Endothelial cell of umbilical vein (primary cell): ENCODE data around the gene MLLT1. TPM values are rescaled to one million over a fixed set of nuclear protein-coding genes. Genes with fewer than 3 reads are reported as not detected.

Experiments used
- BruUV-seq: library from RNA; stranded (reverse); fragments of 400-500 nt; replicated peaks from 2 replicates; lab custom pipeline; 2021; lab: Mats Ljungman, UMichigan
- CTCF ChIA-PET: fragments of 300-600, 350-600 bp; sonication (Branson Sonifier 250); formaldehyde crosslinking; loops from one replicate; lab custom pipeline; 2021; ENCODE audit warnings: antibody characterized with exemption, inconsistent platforms; lab: Charles Lee
- POLR2A ChIA-PET: fragments of 300-600, 350-600 bp; sonication (Branson Sonifier 250); formaldehyde crosslinking; loops from one replicate; lab custom pipeline; 2021; ENCODE audit warnings: antibody characterized with exemption, inconsistent platforms; lab: Charles Lee
- DNase-seq: peaks from one replicate; pipeline ENCODE4 v3.0.0-alpha.2; 2011; ENCODE audit warnings: low read depth, low spot score
- FAIRE-seq: peaks from 2 replicates; lab custom pipeline; 2011; peaks lifted over from hg19 to GRCh38; lab: Jason Lieb, UNC
- H2AFZ ChIP-seq: 2 replicates; pipeline ENCODE4 v1.6.0; 2012; ENCODE audit warnings: low read depth, low read length, control low read depth, inconsistent platforms
- H3K27ac ChIP-seq: 2 replicates; pipeline ENCODE4 v1.5.1; 2011; ENCODE audit warnings: low read depth, mild to moderate bottlenecking, control low read depth, low read length, moderate library complexity; ENCODE audit not compliant: insufficient read depth
- H3K27me3 ChIP-seq, 2 experiments: 2 replicates each; pipeline versions ENCODE4 v1.6.0 to v1.6.1; 2011; ENCODE audit warnings: low read length in 2 of 2, mixed read lengths in 1 of 2; ENCODE audit not compliant: control insufficient read depth in 2 of 2, insufficient read depth in 2 of 2
- H3K36me3 ChIP-seq, 2 experiments: 2 replicates in 1 of 2; 3 replicates in 1 of 2; pipeline ENCODE4 v1.5.1; 2011; ENCODE audit warnings: low read length in 2 of 2, mild to moderate bottlenecking in 1 of 2, moderate library complexity in 1 of 2; ENCODE audit not compliant: control insufficient read depth in 2 of 2, insufficient read depth in 2 of 2; ENCODE audit errors: extremely low read depth in 1 of 2
- H3K4me1 ChIP-seq: 3 replicates; pipeline ENCODE4 v1.5.1; 2011; ENCODE audit warnings: mild to moderate bottlenecking, low read length; ENCODE audit not compliant: control insufficient read depth, insufficient read depth; ENCODE audit errors: extremely low read depth
- H3K4me2 ChIP-seq: 2 replicates; pipeline ENCODE4 v1.6.1; 2011; ENCODE audit warnings: low read length, control low read depth, mixed read lengths; ENCODE audit not compliant: insufficient read depth
- H3K4me3 ChIP-seq, 3 experiments: fragments of 200-600 bp in 1 of 3; sonication (generic), shearing (Covaris generic) in 1 of 3; replicated peaks in 1 of 3; 2 replicates each; pipeline ENCODE4 v1.5.1; 2011 to 2016; ENCODE audit warnings: control low read depth in 3 of 3, low read length in 3 of 3, mild to moderate bottlenecking in 2 of 3, inconsistent platforms in 1 of 3, low read depth in 1 of 3, moderate library complexity in 1 of 3; ENCODE audit not compliant: insufficient read depth in 1 of 3
- H3K79me2 ChIP-seq: 2 replicates; pipeline ENCODE4 v1.6.0; 2012; ENCODE audit warnings: low read length, inconsistent platforms; ENCODE audit not compliant: control insufficient read depth, insufficient read depth
- H3K9ac ChIP-seq: replicated peaks from 2 replicates; pipeline ENCODE3; 2011; ENCODE audit warnings: low read length, control low read depth; ENCODE audit not compliant: insufficient read depth; ENCODE audit errors: extremely low read depth
- H3K9me1 ChIP-seq: replicated peaks from 3 replicates; pipeline ENCODE4 v1.6.0; 2011; ENCODE audit warnings: mild to moderate bottlenecking, low read length; ENCODE audit not compliant: control insufficient read depth, insufficient read depth; ENCODE audit errors: extremely low read depth
- H3K9me3 ChIP-seq: replicated peaks from 2 replicates; pipeline ENCODE4 v1.5.1; 2012; ENCODE audit warnings: low read length, inconsistent platforms; ENCODE audit not compliant: control insufficient read depth, insufficient read depth
- H4K20me1 ChIP-seq: replicated peaks from 2 replicates; pipeline ENCODE3; 2011; ENCODE audit warnings: mild to moderate bottlenecking, low read length; ENCODE audit not compliant: control insufficient read depth, insufficient read depth; ENCODE audit errors: extremely low read depth
- EZH2 ChIP-seq: IDR thresholded peaks from 2 replicates; pipeline ENCODE4 v1.6.1; 2012; ENCODE audit warnings: borderline replicate concordance, low read depth, mild to moderate bottlenecking, moderate library complexity, low read length, inconsistent platforms; ENCODE audit not compliant: severe bottlenecking
- JUN ChIP-seq: IDR thresholded peaks from 2 replicates; pipeline ENCODE4 v1.6.1; 2011; ENCODE audit warnings: borderline replicate concordance, low read depth; ENCODE audit not compliant: insufficient read length, insufficient read depth
- MYC ChIP-seq: IDR thresholded peaks from one replicate; pipeline ENCODE4 v1.6.1; 2011; ENCODE audit warnings: mild to moderate bottlenecking, low read depth, low read length
- POLR2A ChIP-seq: IDR thresholded peaks from 2 replicates; pipeline ENCODE4 v1.6.1; 2012; ENCODE audit warnings: low read depth, mild to moderate bottlenecking, control low read depth, low read length
- POLR2AphosphoS5 ChIP-seq: IDR thresholded peaks from 2 replicates; pipeline ENCODE4 v1.6.1; 2012; ENCODE audit warnings: low read depth, mild to moderate bottlenecking, control low read depth, low read length, moderate library complexity; ENCODE audit not compliant: insufficient read depth
- dilution Hi-C: fragments of 300-500 bp; cut with MboI; formaldehyde crosslinking; loops from one replicate; pipeline ENCODE4 v1.15.0; 2019; ENCODE audit warnings: low sequenced_read_pairs; ENCODE audit not compliant: extremely low pct_ligation_motif_present
- intact Hi-C: fragments of 100-400 bp; cut with micrococcal nuclease; formaldehyde crosslinking; loops from one replicate; pipeline ENCODE4 v1.10.0; 2022
- polyA plus RNA-seq, 4 experiments: library from polyadenylated mRNA; depleted of rRNA in 3 of 4; stranded (reverse) in 3 of 4; unstranded in 1 of 4; fragments of >200 nt; gene quantifications; 2 replicates each; pipeline versions ENCODE4 v1.2.1 to v1.2.3, GENCODE V29; 2011 to 2012; ENCODE audit warnings: missing spikeins in 1 of 4
- total RNA-seq: library from RNA; stranded (reverse); gene quantifications from 2 replicates; pipeline ENCODE4 v1.2.3, GENCODE V29; 2021
- TF ChIP-seq, protein P1 (sequence below), 2 donors: IDR thresholded peaks; 1 replicate in 1 of 2; 2 replicates in 1 of 2; pipeline ENCODE4 v1.5.1; 2011; ENCODE audit warnings: low read length in 2 of 2, mild to moderate bottlenecking in 2 of 2, moderate library complexity in 2 of 2, control low read depth in 1 of 2, inconsistent platforms in 1 of 2, low read depth in 1 of 2; ENCODE audit not compliant: insufficient read depth in 1 of 2; ENCODE audit errors: extremely low read depth in 1 of 2
- TF ChIP-seq, protein P2 (sequence below): IDR thresholded peaks from 2 replicates; pipeline ENCODE4 v1.6.1; 2011; ENCODE audit not compliant: insufficient read depth, insufficient read length

Gene MLLT1
- total and polyA plus RNA-seq, 2 donors (not counting 3 experiments of a cell fraction or from before 2014, with no cell fraction given): 43.9 to 84.8 TPM

DNA sequence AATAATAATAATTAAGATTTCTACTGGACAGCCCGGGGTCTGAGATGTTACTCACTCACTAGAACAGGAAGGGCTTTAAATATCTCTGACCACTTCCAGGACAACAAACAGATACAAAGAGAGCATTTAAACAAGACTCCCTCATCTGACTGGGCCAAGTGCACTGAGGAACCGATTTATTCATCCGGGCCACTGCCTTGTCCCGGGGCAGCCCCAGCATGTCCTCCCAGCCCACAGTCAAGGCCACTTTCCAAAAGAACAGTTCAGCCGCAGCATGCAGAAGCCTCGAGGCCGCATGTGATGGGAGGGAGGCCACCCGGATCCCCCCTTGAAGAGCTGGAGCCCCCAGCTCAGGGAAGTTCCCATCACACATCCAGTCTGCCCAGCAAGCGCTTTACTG, 30.5 kb downstream of the MLLT1 start:
- H3K36me3 ChIP-seq: peaks cover 4 to 7% of the 10 kb centered on the region in 2 experiments
- intact Hi-C loops: no loop called here
- DNase-seq (no peak), FAIRE-seq (peak; percentile 8)
- ChIA-PET CTCF (interaction anchor here (1.1 to 1.3 kb wide), 2 partner anchors 11 to 31 kb away, joined by 3 to 5 read pairs; no protein-coding TSS in a partner anchor), POLR2A (no interaction called here)
- peaks cover 84% of the 10 kb centered on the region for H3K79me2 ChIP-seq
- TF ChIP-seq POLR2A (no peak), EZH2 (no peak), POLR2AphosphoS5 (no peak), MYC (no peak)
- TF ChIP-seq, protein P1, sequence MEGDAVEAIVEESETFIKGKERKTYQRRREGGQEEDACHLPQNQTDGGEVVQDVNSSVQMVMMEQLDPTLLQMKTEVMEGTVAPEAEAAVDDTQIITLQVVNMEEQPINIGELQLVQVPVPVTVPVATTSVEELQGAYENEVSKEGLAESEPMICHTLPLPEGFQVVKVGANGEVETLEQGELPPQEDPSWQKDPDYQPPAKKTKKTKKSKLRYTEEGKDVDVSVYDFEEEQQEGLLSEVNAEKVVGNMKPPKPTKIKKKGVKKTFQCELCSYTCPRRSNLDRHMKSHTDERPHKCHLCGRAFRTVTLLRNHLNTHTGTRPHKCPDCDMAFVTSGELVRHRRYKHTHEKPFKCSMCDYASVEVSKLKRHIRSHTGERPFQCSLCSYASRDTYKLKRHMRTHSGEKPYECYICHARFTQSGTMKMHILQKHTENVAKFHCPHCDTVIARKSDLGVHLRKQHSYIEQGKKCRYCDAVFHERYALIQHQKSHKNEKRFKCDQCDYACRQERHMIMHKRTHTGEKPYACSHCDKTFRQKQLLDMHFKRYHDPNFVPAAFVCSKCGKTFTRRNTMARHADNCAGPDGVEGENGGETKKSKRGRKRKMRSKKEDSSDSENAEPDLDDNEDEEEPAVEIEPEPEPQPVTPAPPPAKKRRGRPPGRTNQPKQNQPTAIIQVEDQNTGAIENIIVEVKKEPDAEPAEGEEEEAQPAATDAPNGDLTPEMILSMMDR (IDR thresholded peaks at IDR 0.05; ENCODE audit: extremely low read depth in 1 of 2, insufficient read depth in 1 of 2, low read depth in 1 of 2, low read length in 2 of 2): no peak
- TF ChIP-seq, protein P2, sequence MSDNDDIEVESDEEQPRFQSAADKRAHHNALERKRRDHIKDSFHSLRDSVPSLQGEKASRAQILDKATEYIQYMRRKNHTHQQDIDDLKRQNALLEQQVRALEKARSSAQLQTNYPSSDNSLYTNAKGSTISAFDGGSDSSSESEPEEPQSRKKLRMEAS: no peak
- no peak overlapping the region for H3K9ac ChIP-seq
- no peak overlapping the region for H3K4me2 ChIP-seq
- H3K4me1 ChIP-seq: peaks cover 15% of the 10 kb centered on the region
- H3K4me3 ChIP-seq: no peak overlapping the region
- dilution Hi-C loops: no loop called here
- H4K20me1 ChIP-seq: no peaks in the 10 kb centered on the region
- no peaks in the 10 kb centered on the region for H3K9me3 ChIP-seq
- H3K27me3 ChIP-seq: no peaks in the 10 kb centered on the region
- BruUV-seq: no TSS peak
- H3K9me1 ChIP-seq: no peaks in the 10 kb centered on the region
- H3K27ac ChIP-seq: peak overlapping the region; percentile 20
- H2AFZ ChIP-seq: no peak overlapping the region

DNA sequence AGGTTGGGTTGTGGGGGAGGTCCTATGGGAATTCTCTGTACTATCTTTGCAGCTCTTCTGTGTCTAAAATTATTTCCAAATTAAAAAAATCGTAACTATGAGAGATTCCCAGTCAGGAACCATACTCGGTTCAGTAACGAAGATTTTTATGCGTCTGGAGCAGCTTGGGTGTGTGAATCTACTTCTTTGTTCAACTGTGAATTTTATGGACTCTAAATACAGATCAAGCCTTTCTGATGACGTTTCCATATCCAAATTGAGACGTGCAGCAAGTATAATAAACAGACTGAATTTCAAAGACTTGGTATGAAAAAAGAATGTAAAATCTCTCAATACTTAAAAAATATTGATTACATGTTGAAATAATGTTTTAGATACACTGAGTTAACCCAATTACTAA, 30.9 kb downstream of the MLLT1 start:
- Histone ChIP-seq H3K9me3 (no peaks in the 10 kb centered on the region), H2AFZ (no peak overlapping the region), H4K20me1 (no peaks in the 10 kb centered on the region), H3K4me2 (no peak overlapping the region), H3K27me3 (no peaks in the 10 kb centered on the region), H3K79me2 (peaks cover 83% of the 10 kb centered on the region), H3K36me3 (peaks cover 0 to 7% of the 10 kb centered on the region in 2 experiments), H3K27ac (no peak overlapping the region), H3K9ac (no peak overlapping the region), H3K4me1 (peaks cover 19% of the 10 kb centered on the region), H3K4me3 (no peak overlapping the region), H3K9me1 (no peaks in the 10 kb centered on the region)
- dilution Hi-C loops: no loop called here
- DNase-seq (no peak), FAIRE-seq (peak; percentile 43)
- CTCF ChIA-PET: no interaction called here
- no TSS peak for BruUV-seq
- TF ChIP-seq JUN: no peak
- POLR2A ChIA-PET: no interaction called here
- intact Hi-C loops: no loop called here
